Astrocyte (in vitro differentiated cells and primary cell): Measurements from ENCODE around the gene VWC2L.

Source experiments
- EZH2 ChIP-seq: IDR thresholded peaks from 2 replicates; pipeline ENCODE4 v1.6.1; 2012; ENCODE audit warnings: mild to moderate bottlenecking, low read length, inconsistent platforms; ENCODE audit not compliant: insufficient read depth
- TF ChIP-seq, protein P1 (sequence below): IDR thresholded peaks from 2 replicates; pipeline ENCODE4 v1.5.1; 2011; ENCODE audit warnings: low read depth, mild to moderate bottlenecking, inconsistent platforms, low read length, moderate library complexity; ENCODE audit not compliant: insufficient read depth

GRCh38 chr2:214529514-214529913 is 118.7 kb downstream of the VWC2L start:
- TF ChIP-seq, protein P1, sequence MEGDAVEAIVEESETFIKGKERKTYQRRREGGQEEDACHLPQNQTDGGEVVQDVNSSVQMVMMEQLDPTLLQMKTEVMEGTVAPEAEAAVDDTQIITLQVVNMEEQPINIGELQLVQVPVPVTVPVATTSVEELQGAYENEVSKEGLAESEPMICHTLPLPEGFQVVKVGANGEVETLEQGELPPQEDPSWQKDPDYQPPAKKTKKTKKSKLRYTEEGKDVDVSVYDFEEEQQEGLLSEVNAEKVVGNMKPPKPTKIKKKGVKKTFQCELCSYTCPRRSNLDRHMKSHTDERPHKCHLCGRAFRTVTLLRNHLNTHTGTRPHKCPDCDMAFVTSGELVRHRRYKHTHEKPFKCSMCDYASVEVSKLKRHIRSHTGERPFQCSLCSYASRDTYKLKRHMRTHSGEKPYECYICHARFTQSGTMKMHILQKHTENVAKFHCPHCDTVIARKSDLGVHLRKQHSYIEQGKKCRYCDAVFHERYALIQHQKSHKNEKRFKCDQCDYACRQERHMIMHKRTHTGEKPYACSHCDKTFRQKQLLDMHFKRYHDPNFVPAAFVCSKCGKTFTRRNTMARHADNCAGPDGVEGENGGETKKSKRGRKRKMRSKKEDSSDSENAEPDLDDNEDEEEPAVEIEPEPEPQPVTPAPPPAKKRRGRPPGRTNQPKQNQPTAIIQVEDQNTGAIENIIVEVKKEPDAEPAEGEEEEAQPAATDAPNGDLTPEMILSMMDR = no peak
- no peak for TF ChIP-seq EZH2
